IMR-90 (cell line): ENCODE results near the gene HRAS. TPM values are rescaled to one million over a fixed set of nuclear protein-coding genes. Genes with fewer than 3 reads are reported as not detected.

Source experiments
- ATAC-seq: fragments of 200-7000 bp; cut with Tn5 transposase; 2 replicates; pipeline ENCODE4 v1.9.1; 2020; ENCODE audit warnings: low read depth, mild to moderate bottlenecking, moderate library complexity
- BruUV-seq: library from RNA; stranded (reverse); fragments of 400-500 nt; replicated peaks from 2 replicates; lab custom pipeline; 2021; lab: Mats Ljungman, UMichigan
- CTCF ChIA-PET: fragments of 300-600 bp; formaldehyde crosslinking; extraction: SDS; loops from one replicate; lab custom pipeline; 2021; ENCODE audit warnings: antibody characterized with exemption; lab: Yijun Ruan, JAX
- POLR2A ChIA-PET: fragments of 300-600 bp; sonication (Branson Sonifier 250); formaldehyde crosslinking; loops from one replicate; lab custom pipeline; 2022; ENCODE audit warnings: antibody characterized with exemption; ENCODE audit not compliant: unreplicated experiment; lab: Charles Lee
- DNase-seq: peaks from one replicate; pipeline ENCODE4 v3.0.0; 2013
- H2AFZ ChIP-seq: replicated peaks from 2 replicates; pipeline ENCODE3; 2013; ENCODE audit warnings: low read length, mild to moderate bottlenecking; ENCODE audit not compliant: poor library complexity
- H2AK5ac ChIP-seq: 2 replicates; pipeline ENCODE4 v1.6.1; 2013; ENCODE audit warnings: low read depth, low read length, inconsistent platforms
- H2AK9ac ChIP-seq: replicated peaks from 2 replicates; pipeline ENCODE3; 2013; ENCODE audit warnings: mild to moderate bottlenecking, low read depth, low read length, moderate library complexity; ENCODE audit not compliant: poor library complexity
- H2BK120ac ChIP-seq: 2 replicates; pipeline ENCODE4 v1.6.1; 2013; ENCODE audit warnings: low read depth, low read length, inconsistent platforms
- H2BK15ac ChIP-seq: 3 replicates; pipeline ENCODE4 v1.6.1; 2013; ENCODE audit warnings: low read depth, low read length, inconsistent platforms
- H2BK20ac ChIP-seq: 2 replicates; pipeline ENCODE4 v1.6.1; 2013; ENCODE audit warnings: low read depth, mild to moderate bottlenecking, inconsistent platforms, low read length, moderate library complexity
- H2BK5ac ChIP-seq: 2 replicates; pipeline ENCODE4 v1.6.1; 2013; ENCODE audit warnings: mild to moderate bottlenecking, low read depth, low read length, inconsistent platforms; ENCODE audit not compliant: poor library complexity, severe bottlenecking
- H3K14ac ChIP-seq: replicated peaks from 2 replicates; pipeline ENCODE4 v1.6.1; 2013; ENCODE audit warnings: low read depth, low read length, inconsistent platforms
- H3K18ac ChIP-seq: 2 replicates; pipeline ENCODE4 v1.6.1; 2013; ENCODE audit warnings: low read depth, low read length, control low read depth
- H3K23ac ChIP-seq: 2 replicates; pipeline ENCODE4 v1.6.1; 2013; ENCODE audit warnings: low read depth, low read length, inconsistent platforms
- H3K27ac ChIP-seq: 2 replicates; pipeline ENCODE4 v1.5.1; 2013; ENCODE audit warnings: mild to moderate bottlenecking, control low read depth, low read length; ENCODE audit not compliant: insufficient read depth
- H3K27me3 ChIP-seq: 2 replicates; pipeline ENCODE4 v1.6.1; 2013; ENCODE audit warnings: low read length; ENCODE audit not compliant: control insufficient read depth, insufficient read depth
- H3K36me3 ChIP-seq: 2 replicates; pipeline ENCODE4 v1.6.1; 2013; ENCODE audit warnings: low read length, mixed read lengths; ENCODE audit not compliant: control insufficient read depth, insufficient read depth
- H3K4ac ChIP-seq: 2 replicates; pipeline ENCODE4 v1.6.1; 2013; ENCODE audit warnings: low read depth, low read length, inconsistent platforms
- H3K4me1 ChIP-seq: 2 replicates; pipeline ENCODE4 v1.6.1; 2013; ENCODE audit warnings: low read length, mixed read lengths; ENCODE audit not compliant: control insufficient read depth, insufficient read depth
- H3K4me2 ChIP-seq: 2 replicates; pipeline ENCODE4 v1.6.1; 2013; ENCODE audit warnings: low read depth, mild to moderate bottlenecking, control low read depth, low read length, moderate library complexity
- H3K4me3 ChIP-seq: 2 replicates; pipeline ENCODE4 v1.5.1; 2013; ENCODE audit warnings: low read depth, mild to moderate bottlenecking, control low read depth, low read length, moderate library complexity; ENCODE audit not compliant: insufficient read depth
- H3K56ac ChIP-seq: 2 replicates; pipeline ENCODE4 v1.6.1; 2013; ENCODE audit warnings: low read length, inconsistent platforms; ENCODE audit not compliant: insufficient read depth; ENCODE audit errors: extremely low read depth
- H3K79me1 ChIP-seq, 2 experiments: 2 replicates each; pipeline ENCODE4 v1.6.1; 2013; ENCODE audit warnings: low read length in 2 of 2, inconsistent platforms in 1 of 2, low read depth in 1 of 2
- H3K9ac ChIP-seq: 2 replicates; pipeline ENCODE4 v1.6.1; 2013; ENCODE audit warnings: low read depth, low read length, control low read depth
- H3K9me1 ChIP-seq: 2 replicates; pipeline ENCODE4 v1.6.1; 2013; ENCODE audit warnings: low read length, inconsistent platforms; ENCODE audit not compliant: insufficient read depth
- H3K9me3 ChIP-seq: 2 replicates; pipeline ENCODE4 v1.6.1; 2013; ENCODE audit warnings: low read length; ENCODE audit not compliant: control insufficient read depth, insufficient read depth
- H4K20me1 ChIP-seq: 2 replicates; pipeline ENCODE4 v1.6.1; 2013; ENCODE audit warnings: low read length, inconsistent platforms; ENCODE audit not compliant: insufficient read depth
- H4K5ac ChIP-seq: 2 replicates; pipeline ENCODE4 v1.6.1; 2013; ENCODE audit warnings: mild to moderate bottlenecking, low read depth, low read length, control low read depth
- H4K8ac ChIP-seq, 2 experiments: 2 replicates each; pipeline ENCODE4 v1.6.1; 2013; ENCODE audit warnings: low read depth in 2 of 2, low read length in 2 of 2, control low read depth in 1 of 2, inconsistent platforms in 1 of 2
- H4K91ac ChIP-seq: 2 replicates; pipeline ENCODE4 v1.6.1; 2013; ENCODE audit warnings: low read depth, low read length, inconsistent platforms; ENCODE audit not compliant: insufficient read depth
- BHLHE40 ChIP-seq: fragments of 150-350 bp; IDR thresholded peaks from 2 replicates; pipeline ENCODE4 v1.6.1; 2016; ENCODE audit warnings: mild to moderate bottlenecking, low read depth, low read length
- CEBPB ChIP-seq: IDR thresholded peaks from 2 replicates; pipeline ENCODE4 v1.6.1; 2012; ENCODE audit warnings: low read depth, low read length, improper control_type of control experiment
- MAFK ChIP-seq: IDR thresholded peaks from 2 replicates; pipeline ENCODE4 v1.6.1; 2012; ENCODE audit warnings: low read depth, low read length, improper control_type of control experiment
- MAZ ChIP-seq: IDR thresholded peaks from 2 replicates; pipeline ENCODE4 v1.6.1; 2012; ENCODE audit warnings: low read depth, mild to moderate bottlenecking, low read length, improper control_type of control experiment, moderate library complexity, borderline replicate concordance
- MXI1 ChIP-seq: IDR thresholded peaks from 2 replicates; pipeline ENCODE4 v1.6.1; 2012; ENCODE audit warnings: low read depth, mild to moderate bottlenecking, low read length, moderate library complexity, borderline replicate concordance
- POLR2A ChIP-seq: IDR thresholded peaks from 2 replicates; pipeline ENCODE4 v1.6.1; 2012; ENCODE audit warnings: mild to moderate bottlenecking, low read depth, low read length
- RCOR1 ChIP-seq: IDR thresholded peaks from 2 replicates; pipeline ENCODE4 v1.6.1; 2012; ENCODE audit warnings: mild to moderate bottlenecking, low read length, improper control_type of control experiment; ENCODE audit not compliant: insufficient replicate concordance
- RFX5 ChIP-seq: IDR thresholded peaks from 2 replicates; pipeline ENCODE4 v1.8.0; 2012; ENCODE audit warnings: low read depth, mild to moderate bottlenecking, low read length, moderate library complexity
- SMC3 ChIP-seq: fragments of 150-350 bp; IDR thresholded peaks from 2 replicates; pipeline ENCODE4 v1.6.1; 2016; ENCODE audit warnings: low read depth, mild to moderate bottlenecking, antibody characterized with exemption, low read length, moderate library complexity
- WGBS, 2 experiments: methylation state at CpG; one replicate each; pipeline versions ENCODE4 v1.1.5 to v1.1.7; 2013; ENCODE audit warnings: missing lambda C conversion rate in 2 of 2; ENCODE audit not compliant: insufficient read length in 1 of 2; ENCODE audit errors: extremely low coverage in 2 of 2; 5-methylcytosine and 5-hydroxymethylcytosine counted together
- dilution Hi-C: fragments of 300-500 bp; cut with HindIII; formaldehyde crosslinking; loops from one replicate; pipeline ENCODE4 v1.14.3; 2018; ENCODE audit warnings: low sequenced_read_pairs; ENCODE audit not compliant: unreplicated experiment
- in situ Hi-C: fragments of 300-500 bp; cut with MboI; formaldehyde crosslinking; loops from 3 replicates; pipeline ENCODE4 v1.14.3; 2019; ENCODE audit warnings: low sequenced_read_pairs, inconsistent platforms, mixed read lengths
- intact Hi-C: fragments of 100-400 bp; cut with micrococcal nuclease; formaldehyde crosslinking; loops from 2 replicates; pipeline ENCODE4 v1.10.0; 2022
- polyA plus RNA-seq, 3 experiments: library from polyadenylated mRNA; depleted of rRNA; stranded (reverse); fragments of >200 nt; gene quantifications; 2 replicates each; pipeline ENCODE4 v1.2.3, GENCODE V29; 2012; ENCODE audit warnings: low replicate concordance in 1 of 3
- total RNA-seq: library from RNA; depleted of rRNA; stranded (reverse); fragments of >200 nt; gene quantifications from 2 replicates; pipeline ENCODE4 v1.2.3, GENCODE V29; 2012
- TF ChIP-seq, protein P1 (sequence below): fragments of 150-350 bp; IDR thresholded peaks from 2 replicates; pipeline ENCODE4 v1.6.1; 2016; ENCODE audit warnings: low read depth, mild to moderate bottlenecking, low read length, moderate library complexity, borderline replicate concordance
- TF ChIP-seq, protein P2 (sequence below): conservative IDR thresholded peaks from 2 replicates; pipeline ENCODE4 v1.5.1; 2012; ENCODE audit warnings: mild to moderate bottlenecking, low read depth, low read length, improper control_type of control experiment

Gene HRAS
- total and polyA plus RNA-seq, 2 of the 4 experiments (the other 2 are of a cell fraction), result 108 to 123 TPM

DNA sequence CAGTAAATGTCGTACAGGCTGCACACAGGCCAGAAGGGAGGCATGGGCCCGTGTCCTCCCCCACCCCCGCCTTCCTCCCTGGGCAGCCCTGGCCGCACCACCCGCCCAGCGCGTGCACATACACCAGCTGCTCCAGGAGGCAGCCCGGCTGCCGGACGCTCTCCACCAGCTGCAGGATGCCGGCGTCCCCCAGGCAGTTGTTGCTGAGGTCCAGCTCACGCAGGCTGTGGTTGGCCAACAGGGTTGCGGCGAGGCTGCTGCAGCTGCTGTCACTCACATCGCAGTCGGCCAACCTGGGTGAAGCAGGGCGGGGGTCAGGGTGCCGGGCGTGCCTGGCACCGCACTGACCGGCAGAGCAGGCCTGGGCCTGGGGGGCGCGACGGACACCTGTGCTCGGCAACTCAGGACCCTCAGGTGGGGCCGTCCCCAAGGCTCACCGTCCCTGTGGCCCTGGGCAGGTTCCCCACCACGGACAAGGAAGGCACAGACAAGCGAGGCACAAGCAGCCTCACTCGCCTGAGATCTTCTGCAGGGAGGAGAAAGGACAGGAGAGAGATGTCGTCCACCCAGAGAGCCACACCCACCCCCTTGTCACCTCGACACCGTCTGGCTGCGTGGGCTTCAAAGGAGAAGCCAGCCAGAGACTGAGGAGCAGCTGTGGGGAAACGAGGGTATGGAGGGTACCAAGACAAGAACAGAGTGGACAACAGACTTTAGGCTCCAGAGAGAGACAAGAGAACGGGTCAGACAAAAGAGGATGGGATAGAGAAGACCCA is 40.4 kb downstream of the HRAS start:
- H4K91ac ChIP-seq, result no peak overlapping the region
- H2BK120ac ChIP-seq, result no peak overlapping the region
- no peak for ATAC-seq
- H3K36me3 ChIP-seq, result peaks cover 69% of the 10 kb centered on the region
- H3K27me3 ChIP-seq, result no peaks in the 10 kb centered on the region
- no peak overlapping the region for H3K14ac ChIP-seq
- H4K8ac ChIP-seq, result no peak overlapping the region
- H2AFZ ChIP-seq, result peak overlapping the region; percentile 49
- ChIA-PET CTCF (no interaction called here), POLR2A (no interaction called here)
- TF ChIP-seq SMC3 (no peak), MAZ (no peak), MAFK (no peak), BHLHE40 (no peak), RCOR1 (no peak), MXI1 (no peak), POLR2A (no peak), RFX5 (no peak), CEBPB (no peak)
- TF ChIP-seq, protein P1, sequence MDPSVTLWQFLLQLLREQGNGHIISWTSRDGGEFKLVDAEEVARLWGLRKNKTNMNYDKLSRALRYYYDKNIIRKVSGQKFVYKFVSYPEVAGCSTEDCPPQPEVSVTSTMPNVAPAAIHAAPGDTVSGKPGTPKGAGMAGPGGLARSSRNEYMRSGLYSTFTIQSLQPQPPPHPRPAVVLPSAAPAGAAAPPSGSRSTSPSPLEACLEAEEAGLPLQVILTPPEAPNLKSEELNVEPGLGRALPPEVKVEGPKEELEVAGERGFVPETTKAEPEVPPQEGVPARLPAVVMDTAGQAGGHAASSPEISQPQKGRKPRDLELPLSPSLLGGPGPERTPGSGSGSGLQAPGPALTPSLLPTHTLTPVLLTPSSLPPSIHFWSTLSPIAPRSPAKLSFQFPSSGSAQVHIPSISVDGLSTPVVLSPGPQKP, result no peak
- TF ChIP-seq, protein P2, sequence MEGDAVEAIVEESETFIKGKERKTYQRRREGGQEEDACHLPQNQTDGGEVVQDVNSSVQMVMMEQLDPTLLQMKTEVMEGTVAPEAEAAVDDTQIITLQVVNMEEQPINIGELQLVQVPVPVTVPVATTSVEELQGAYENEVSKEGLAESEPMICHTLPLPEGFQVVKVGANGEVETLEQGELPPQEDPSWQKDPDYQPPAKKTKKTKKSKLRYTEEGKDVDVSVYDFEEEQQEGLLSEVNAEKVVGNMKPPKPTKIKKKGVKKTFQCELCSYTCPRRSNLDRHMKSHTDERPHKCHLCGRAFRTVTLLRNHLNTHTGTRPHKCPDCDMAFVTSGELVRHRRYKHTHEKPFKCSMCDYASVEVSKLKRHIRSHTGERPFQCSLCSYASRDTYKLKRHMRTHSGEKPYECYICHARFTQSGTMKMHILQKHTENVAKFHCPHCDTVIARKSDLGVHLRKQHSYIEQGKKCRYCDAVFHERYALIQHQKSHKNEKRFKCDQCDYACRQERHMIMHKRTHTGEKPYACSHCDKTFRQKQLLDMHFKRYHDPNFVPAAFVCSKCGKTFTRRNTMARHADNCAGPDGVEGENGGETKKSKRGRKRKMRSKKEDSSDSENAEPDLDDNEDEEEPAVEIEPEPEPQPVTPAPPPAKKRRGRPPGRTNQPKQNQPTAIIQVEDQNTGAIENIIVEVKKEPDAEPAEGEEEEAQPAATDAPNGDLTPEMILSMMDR, result no peak
- H3K4me3 ChIP-seq, result no peak overlapping the region
- DNase-seq, result no peak
- peaks cover 10% of the 10 kb centered on the region for H3K9me1 ChIP-seq
- no peak overlapping the region for H2BK5ac ChIP-seq
- H3K4me1 ChIP-seq, result no peaks in the 10 kb centered on the region
- peaks cover 10 to 32% of the 10 kb centered on the region in 2 experiments; a peak in 3 of 4 replicates for H3K79me1 ChIP-seq
- H3K27ac ChIP-seq, result no peak overlapping the region
- H2BK15ac ChIP-seq, result no peak overlapping the region
- BruUV-seq, result no TSS peak
- peaks cover 2% of the 10 kb centered on the region; the same call in 1 of the 2 replicates for H3K9me3 ChIP-seq
- no peak overlapping the region for H2AK9ac ChIP-seq
- H3K4ac ChIP-seq, result no peak overlapping the region
- no peak overlapping the region for H3K23ac ChIP-seq
- no peak overlapping the region for H3K56ac ChIP-seq
- H3K18ac ChIP-seq, result no peak overlapping the region
- H2BK20ac ChIP-seq, result no peak overlapping the region
- dilution Hi-C loops (no loop called here), intact Hi-C loops (no loop called here), in situ Hi-C loops (no loop called here)
- peaks cover 11% of the 10 kb centered on the region; the same call in 1 of the 2 replicates for H4K20me1 ChIP-seq
- no peak overlapping the region for H3K9ac ChIP-seq
- 92% methylated on average over 11 of the region's 37 CpGs; no CpG with 5 or more reads in 1 of the 2 experiments for WGBS, 2 experiments
- no peak overlapping the region for H3K4me2 ChIP-seq
- no peak overlapping the region for H2AK5ac ChIP-seq
- no peak overlapping the region for H4K5ac ChIP-seq
